B cell (primary cell): ENCODE results near the gene SACM1L. TPM values are rescaled to one million over a fixed set of nuclear protein-coding genes. Genes with fewer than 3 reads are reported as not detected.

ENCODE experiments used
- ATAC-seq: fragments of 200-7000 bp; cut with Tn5 transposase; one replicate; pipeline ENCODE4 v1.10.0; 2021; ENCODE audit warnings: low read depth, mild to moderate bottlenecking, moderate number of reproducible peaks, moderate library complexity
- CTCF ChIA-PET: fragments of 350-600 bp; sonication (Branson Sonifier 250); formaldehyde crosslinking; loops from one replicate; lab custom pipeline; 2021; ENCODE audit warnings: antibody characterized with exemption, inconsistent platforms; lab: Charles Lee
- POLR2A ChIA-PET: fragments of 350-600 bp; sonication (Branson Sonifier 250); formaldehyde crosslinking; loops from one replicate; lab custom pipeline; 2021; ENCODE audit warnings: antibody characterized with exemption; lab: Charles Lee
- DNase-seq: peaks from one replicate; pipeline ENCODE4 v3.0.0; 2013
- H2AFZ ChIP-seq: 2 replicates; pipeline ENCODE4 v1.6.1; 2012; ENCODE audit warnings: mild to moderate bottlenecking, low read depth, low read length; ENCODE audit not compliant: insufficient read depth, poor library complexity, severe bottlenecking
- H3K27ac ChIP-seq, 2 donors: 1 replicate in 1 of 2; 2 replicates in 1 of 2; pipeline ENCODE4 v1.5.1; 2012 to 2013; ENCODE audit warnings: low read length in 2 of 2, mild to moderate bottlenecking in 2 of 2, moderate library complexity in 1 of 2
- H3K27me3 ChIP-seq, 4 experiments: fragments of 200-600 bp in 1 of 4; sonication (generic) in 1 of 4; replicated peaks in 1 of 4; 1 replicate in 2 of 4; 2 replicates in 2 of 4; pipeline versions ENCODE4 v1.6.1 to v1.7.0; 2013 to 2016; ENCODE audit warnings: low read length in 3 of 4, mild to moderate bottlenecking in 2 of 4, mixed read lengths in 1 of 4, moderate library complexity in 1 of 4; ENCODE audit not compliant: insufficient read depth in 4 of 4, control insufficient read depth in 3 of 4; ENCODE audit errors: control extremely low read depth in 1 of 4
- H3K36me3 ChIP-seq, 2 experiments: replicated peaks in 1 of 2; 1 replicate in 1 of 2; 2 replicates in 1 of 2; pipeline versions ENCODE4 v1.6.1 to v1.7.1; 2013; ENCODE audit warnings: low read length in 1 of 2; ENCODE audit not compliant: insufficient read depth in 2 of 2, control insufficient read depth in 1 of 2; ENCODE audit errors: control extremely low read depth in 1 of 2, extremely low read depth in 1 of 2
- H3K4me1 ChIP-seq, 2 donors: fragments of 200-600 bp in 1 of 2; sonication (generic) in 1 of 2; 1 replicate in 1 of 2; 2 replicates in 1 of 2; pipeline versions ENCODE4 v1.5.1 to v1.6.1; 2013 to 2017; ENCODE audit warnings: low read length in 2 of 2; ENCODE audit not compliant: control insufficient read depth in 2 of 2, insufficient read depth in 2 of 2
- H3K4me2 ChIP-seq: replicated peaks from 2 replicates; pipeline ENCODE3; 2012; ENCODE audit warnings: mild to moderate bottlenecking, low read depth, low read length; ENCODE audit not compliant: poor library complexity, severe bottlenecking
- H3K4me3 ChIP-seq, 5 experiments: fragments of 200-600 bp in 1 of 5; sonication (generic) in 1 of 5; 1 replicate in 3 of 5; 2 replicates in 2 of 5; pipeline versions ENCODE4 v1.5.1 to v1.7.0; 2011 to 2016; ENCODE audit warnings: low read length in 4 of 5, mild to moderate bottlenecking in 4 of 5, low read depth in 2 of 5, control low read depth in 1 of 5, moderate library complexity in 1 of 5; ENCODE audit not compliant: insufficient read depth in 1 of 5; ENCODE audit errors: control extremely low read depth in 1 of 5, extremely low read depth in 1 of 5
- H3K79me2 ChIP-seq: fragments of 200-600 bp; sonication (generic); one replicate; pipeline ENCODE4 v1.6.0; 2016; ENCODE audit warnings: low read length; ENCODE audit not compliant: control insufficient read depth, insufficient read depth
- H3K9ac ChIP-seq: fragments of 200-600 bp; sonication (generic); 2 replicates; pipeline ENCODE4 v1.6.1; 2017; ENCODE audit warnings: mild to moderate bottlenecking, low read length, moderate library complexity
- H3K9me3 ChIP-seq, 3 donors: one replicate each; pipeline versions ENCODE4 v1.6.1 to v1.7.1; 2013; ENCODE audit warnings: low read length in 2 of 3; ENCODE audit not compliant: control insufficient read depth in 2 of 3, insufficient read depth in 1 of 3; ENCODE audit errors: control extremely low read depth in 1 of 3
- H4K20me1 ChIP-seq: 2 replicates; pipeline ENCODE4 v1.6.0; 2012; ENCODE audit warnings: mild to moderate bottlenecking, low read length; ENCODE audit not compliant: insufficient read depth, control insufficient read depth, poor library complexity, severe bottlenecking
- H3K27ac Mint-ChIP-seq: one replicate; pipeline ENCODE4 v1.8.0; 2021; ENCODE audit warnings: mixed read lengths
- H3K27me3 Mint-ChIP-seq: one replicate; pipeline ENCODE4 v1.8.0; 2021; ENCODE audit warnings: mixed read lengths
- H3K4me1 Mint-ChIP-seq: one replicate; pipeline ENCODE4 v1.8.0; 2021; ENCODE audit warnings: mixed read lengths
- H3K4me3 Mint-ChIP-seq: one replicate; pipeline ENCODE4 v1.8.0; 2021; ENCODE audit warnings: mixed read lengths
- H3K9me3 Mint-ChIP-seq: one replicate; pipeline ENCODE4 v1.8.0; 2022; ENCODE audit warnings: mixed read lengths; ENCODE audit not compliant: insufficient read depth
- CTCF ChIP-seq: fragments of 200-600 bp; IDR thresholded peaks from one replicate; pipeline ENCODE4 v1.8.0; 2022; ENCODE audit warnings: antibody characterized with exemption, mild to moderate bottlenecking
- EZH2 ChIP-seq: IDR thresholded peaks from 2 replicates; pipeline ENCODE4 v1.6.1; 2012; ENCODE audit warnings: borderline replicate concordance, low read depth, mild to moderate bottlenecking, moderate library complexity, low read length; ENCODE audit not compliant: insufficient read depth, poor library complexity, severe bottlenecking
- WGBS: methylation state at CpG from one replicate; pipeline ENCODE4 v1.1.5; 2013; ENCODE audit warnings: missing lambda C conversion rate; ENCODE audit not compliant: insufficient coverage; 5-methylcytosine and 5-hydroxymethylcytosine counted together
- intact Hi-C: fragments of 100-400 bp; cut with micrococcal nuclease; formaldehyde crosslinking; loops from one replicate; pipeline ENCODE4 v1.10.0; 2022
- polyA plus RNA-seq: library from polyadenylated mRNA; depleted of rRNA; stranded (reverse); fragments of >200 nt; gene quantifications from 2 replicates; pipeline ENCODE4 v1.2.3, GENCODE V29; 2012
- total RNA-seq, 2 donors: library from RNA; stranded (reverse); fragments of 120-200 nt in 1 of 2; gene quantifications; 1 replicate in 1 of 2; 2 replicates in 1 of 2; pipeline versions ENCODE4 v1.2.3 to v1.2.4, GENCODE V29; 2013 to 2022

Gene SACM1L
- total and polyA plus RNA-seq, 2 donors (not counting 1 experiment from before 2014, with no cell fraction given), result 20.7 to 85.7 TPM

- ChIA-PET CTCF (no interaction called here), POLR2A (no interaction called here)
- Histone ChIP-seq H2AFZ (no peak overlapping the region), H3K79me2 (no peaks in the 10 kb centered on the region), H3K9ac (no peak overlapping the region), H3K36me3 (no peaks in the 10 kb centered on the region), H4K20me1 (no peaks in the 10 kb centered on the region), H3K4me3 (no peak overlapping the region), H3K27ac (no peak overlapping the region), H3K9me3 (no peaks in the 10 kb centered on the region), H3K27me3 (peaks cover 0 to 6% (median 0%) of the 10 kb centered on the region in 4 experiments), H3K4me2 (no peak overlapping the region), H3K4me1 (no peaks in the 10 kb centered on the region)
- DNase-seq, result no peak
- Mint-ChIP-seq H3K9me3 (no peaks in the 10 kb centered on the region), H3K4me3 (no peak overlapping the region), H3K27ac (no peak overlapping the region), H3K27me3 (peaks cover 16% of the 10 kb centered on the region), H3K4me1 (no peaks in the 10 kb centered on the region)
- WGBS, result 56% methylated on average over 5 of the region's 7 CpGs
- intact Hi-C loops, result no loop called here
- no peak for TF ChIP-seq EZH2
- TF ChIP-seq CTCF, result no peak
- ATAC-seq, result no peak
Observed at GRCh38 chr3:45773714-45774449, 84.7 kb downstream of the SACM1L start.
